GM20000 (cell line): Measurements from ENCODE around the gene OSBPL1A.

ENCODE experiments used
- DNase-seq: peaks from one replicate; pipeline ENCODE4 v3.0.0; 2012; ENCODE audit warnings: low spot score
- TF ChIP-seq, protein P1 (sequence below): IDR thresholded peaks from 2 replicates; pipeline ENCODE4 v1.5.1; 2012; ENCODE audit warnings: mild to moderate bottlenecking, control low read depth; ENCODE audit errors: extremely low read depth, missing control alignments

Gene OSBPL1A

DNA sequence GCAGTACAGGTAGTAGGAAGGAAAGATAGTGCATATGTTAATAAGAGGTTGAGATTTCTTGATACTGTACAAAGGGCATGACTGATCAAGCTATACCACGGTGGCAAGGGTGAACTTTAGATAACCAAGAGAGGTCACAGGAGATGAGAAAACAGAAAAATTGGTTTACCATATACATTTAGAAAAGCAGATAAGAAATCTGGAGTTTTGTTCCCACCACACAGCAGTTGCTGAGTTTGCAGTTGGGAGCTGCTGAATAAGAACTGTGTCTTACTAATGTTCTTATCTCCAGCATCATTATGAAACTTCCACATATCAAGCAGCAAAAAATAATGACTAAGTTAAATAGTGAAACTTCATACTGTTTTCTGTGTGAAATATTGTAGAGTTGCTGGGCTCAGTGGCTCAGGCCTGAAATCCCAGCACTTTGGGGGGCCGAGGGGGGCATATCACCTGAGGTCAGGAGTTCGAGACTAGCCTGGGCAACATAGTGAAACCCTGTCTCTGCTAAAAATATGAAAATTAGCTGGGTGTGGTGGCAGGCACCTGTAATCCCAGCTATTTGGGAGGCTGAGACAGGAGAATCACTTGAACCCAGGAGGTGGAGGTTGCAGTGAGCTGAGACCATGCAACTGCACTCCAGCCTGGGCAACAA, 16.9 kb upstream of the OSBPL1A start:
- no peak for DNase-seq
- TF ChIP-seq, protein P1, sequence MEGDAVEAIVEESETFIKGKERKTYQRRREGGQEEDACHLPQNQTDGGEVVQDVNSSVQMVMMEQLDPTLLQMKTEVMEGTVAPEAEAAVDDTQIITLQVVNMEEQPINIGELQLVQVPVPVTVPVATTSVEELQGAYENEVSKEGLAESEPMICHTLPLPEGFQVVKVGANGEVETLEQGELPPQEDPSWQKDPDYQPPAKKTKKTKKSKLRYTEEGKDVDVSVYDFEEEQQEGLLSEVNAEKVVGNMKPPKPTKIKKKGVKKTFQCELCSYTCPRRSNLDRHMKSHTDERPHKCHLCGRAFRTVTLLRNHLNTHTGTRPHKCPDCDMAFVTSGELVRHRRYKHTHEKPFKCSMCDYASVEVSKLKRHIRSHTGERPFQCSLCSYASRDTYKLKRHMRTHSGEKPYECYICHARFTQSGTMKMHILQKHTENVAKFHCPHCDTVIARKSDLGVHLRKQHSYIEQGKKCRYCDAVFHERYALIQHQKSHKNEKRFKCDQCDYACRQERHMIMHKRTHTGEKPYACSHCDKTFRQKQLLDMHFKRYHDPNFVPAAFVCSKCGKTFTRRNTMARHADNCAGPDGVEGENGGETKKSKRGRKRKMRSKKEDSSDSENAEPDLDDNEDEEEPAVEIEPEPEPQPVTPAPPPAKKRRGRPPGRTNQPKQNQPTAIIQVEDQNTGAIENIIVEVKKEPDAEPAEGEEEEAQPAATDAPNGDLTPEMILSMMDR = no peak

DNA sequence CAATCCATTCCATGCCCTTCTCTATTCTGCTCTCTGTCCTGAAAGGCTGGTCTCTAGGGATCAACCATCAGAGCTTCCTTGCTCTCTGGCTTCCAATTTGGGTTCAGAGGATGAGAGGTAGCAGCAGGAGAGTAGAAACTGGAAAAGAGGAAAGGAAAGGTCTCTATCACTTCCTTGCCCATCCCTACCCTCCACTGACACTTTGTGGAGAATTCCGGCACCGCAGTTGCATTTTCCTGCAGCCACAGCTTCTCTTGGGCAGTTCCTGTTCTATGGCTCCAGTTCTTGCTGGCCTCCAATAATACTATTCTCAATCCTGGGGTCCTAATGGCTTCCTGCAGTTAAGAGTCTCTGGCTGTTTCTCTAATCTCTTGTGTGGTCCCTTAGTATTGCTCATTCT, 15.5 kb upstream of the OSBPL1A start:
- no peak for DNase-seq
- TF ChIP-seq, protein P1 = no peak

DNA sequence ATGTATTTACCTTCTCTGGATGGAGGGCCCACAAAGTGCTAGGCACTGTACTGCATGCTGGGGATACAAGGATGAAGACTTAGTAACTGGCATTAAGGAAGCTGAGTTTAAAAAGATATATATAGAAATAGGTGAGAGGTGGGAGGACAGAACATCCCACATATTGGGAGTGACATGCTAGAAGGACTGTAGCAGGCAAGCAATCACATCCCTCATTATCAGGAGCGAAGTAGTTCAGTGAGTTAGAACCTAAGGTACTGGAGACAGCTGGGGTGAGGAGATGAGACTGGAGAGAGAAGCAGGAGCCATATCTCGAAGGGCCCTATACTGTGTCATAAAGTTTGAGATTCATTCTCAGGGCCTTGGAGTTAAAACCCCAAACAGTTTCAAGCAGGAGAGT, 10.9 kb upstream of the OSBPL1A start:
- TF ChIP-seq, protein P1 = no peak

DNA sequence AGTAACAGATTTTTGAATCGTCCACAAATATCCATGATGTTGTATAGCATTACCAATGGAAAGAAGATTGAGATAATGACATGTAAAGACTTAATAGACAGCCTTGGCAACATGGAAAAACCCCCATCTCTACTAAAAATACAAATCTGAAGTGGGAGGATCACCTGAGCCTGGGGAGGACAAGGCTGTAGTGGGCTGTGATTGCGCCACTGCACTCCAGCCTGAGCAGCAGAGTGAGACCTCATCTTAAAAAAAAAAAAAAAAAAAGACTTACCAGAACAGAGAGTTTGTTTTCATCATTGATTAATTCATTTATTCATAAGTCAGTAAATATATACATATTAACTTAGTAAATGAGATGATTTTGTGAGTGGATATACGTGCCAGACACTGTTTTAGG, 7.0 kb upstream of the OSBPL1A start:
- DNase-seq = no peak

More for the DNA sequence above, 10.9 kb upstream of the OSBPL1A start:
- DNase-seq = no peak

DNA sequence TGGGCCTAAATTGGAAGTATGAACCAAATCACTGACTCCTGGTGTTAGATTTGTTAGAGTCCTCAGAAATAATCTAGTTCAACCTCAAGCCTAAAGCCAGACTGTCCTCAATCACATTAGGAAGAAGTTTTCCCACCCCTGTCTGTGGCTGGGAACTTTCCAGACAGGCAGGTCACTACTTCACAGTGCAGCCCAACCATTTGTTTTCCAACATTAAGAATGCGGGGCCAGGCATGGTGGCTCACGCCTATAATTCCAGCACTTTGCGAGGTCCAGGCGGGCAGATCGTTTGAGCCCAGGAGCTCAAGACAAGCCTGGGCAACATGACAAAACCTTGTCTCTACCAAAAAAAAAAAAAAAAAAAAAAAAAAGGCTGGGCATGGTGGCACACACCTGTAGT, 5.5 kb upstream of the OSBPL1A start:
- TF ChIP-seq, protein P1 = no peak
- no peak for DNase-seq

More for the DNA sequence above, 7.0 kb upstream of the OSBPL1A start:
- TF ChIP-seq, protein P1 = no peak

DNA sequence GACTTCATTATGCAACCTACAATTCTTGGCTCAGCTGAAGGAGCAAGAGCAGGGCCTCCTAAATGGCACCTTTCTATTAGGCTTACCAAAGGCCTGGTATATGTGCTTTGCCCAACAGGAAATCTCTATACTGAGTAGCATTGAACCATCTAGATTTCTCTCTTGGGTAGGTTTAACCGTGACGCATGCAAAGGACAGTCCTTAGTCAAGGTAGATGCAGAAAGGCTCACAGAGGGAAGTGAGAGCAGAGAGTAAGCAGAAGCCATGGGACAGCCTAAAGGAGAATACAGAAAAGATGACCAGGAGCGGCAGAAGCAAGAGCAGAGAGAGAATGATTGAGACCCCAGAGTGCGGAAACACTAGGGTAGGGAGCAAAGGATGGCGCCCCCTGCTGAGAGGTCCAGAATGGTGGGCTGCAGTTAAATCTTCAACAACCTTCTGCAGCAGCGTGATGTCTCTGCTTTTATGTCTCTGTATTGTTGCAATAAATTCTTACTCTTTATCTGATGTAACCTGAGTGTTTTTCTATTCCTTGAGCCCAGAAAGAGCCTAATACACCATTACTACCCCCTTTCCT, 4.7 kb upstream of the OSBPL1A start:
- DNase-seq = no peak
- TF ChIP-seq, protein P1 = no peak

DNA sequence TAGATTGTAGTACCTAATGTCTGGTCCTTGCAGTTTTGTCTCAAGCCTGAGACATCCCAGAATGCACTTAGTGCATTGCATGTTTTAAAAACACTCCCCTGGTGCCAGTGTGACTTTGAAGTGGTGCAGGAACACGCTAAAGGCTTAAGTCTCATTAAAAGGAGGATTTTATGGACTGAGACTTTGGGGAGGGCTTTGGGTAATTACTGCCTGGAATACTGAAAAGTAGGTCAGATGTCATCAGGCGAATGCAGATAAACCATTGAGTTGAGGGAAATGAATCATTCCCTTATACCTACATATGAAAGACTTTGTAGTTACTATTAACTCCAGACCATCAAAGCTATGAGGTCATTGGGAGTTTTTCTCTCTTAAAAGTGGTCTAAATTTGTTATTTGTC, 3.0 kb upstream of the OSBPL1A start:
- TF ChIP-seq, protein P1 = no peak
- no peak for DNase-seq
